SK-N-SH (cell line): Measurements from ENCODE around the gene RUNDC3A. TPM values are rescaled to one million over a fixed set of nuclear protein-coding genes. Genes with fewer than 3 reads are reported as not detected.

Experiments used
- CTCF ChIA-PET: fragments of 300-600, 350-600 bp; formaldehyde crosslinking; extraction: SDS; loops from one replicate; lab custom pipeline; 2021; lab: Yijun Ruan, JAX
- POLR2A ChIA-PET: fragments of 350-600 bp; sonication (Branson Sonifier 250); formaldehyde crosslinking; extraction: SDS; loops from one replicate; lab custom pipeline; 2020; ENCODE audit warnings: antibody characterized with exemption, inconsistent platforms; lab: Yijun Ruan, JAX
- DNase-seq: peaks from one replicate; pipeline ENCODE4 v3.0.0; 2012
- H2AFZ ChIP-seq: fragments of 200-600 bp; sonication (generic); 2 replicates; pipeline ENCODE4 v1.8.1; 2016; ENCODE audit warnings: antibody characterized with exemption, mild to moderate bottlenecking, low read depth
- H3F3A ChIP-seq: fragments of 200-600 bp; sonication (generic); replicated peaks from 2 replicates; pipeline ENCODE3; 2016; ENCODE audit warnings: antibody characterized with exemption, mild to moderate bottlenecking; ENCODE audit not compliant: insufficient read depth
- H3K27ac ChIP-seq, 2 experiments: fragments of 200-500 bp in 1 of 2; fragments of 200-600 bp in 1 of 2; sonication (Bioruptor generic) in 1 of 2; sonication (generic), shearing (Covaris generic) in 1 of 2; 2 replicates each; pipeline versions ENCODE4 v1.5.1 to v1.6.1; 2014 to 2016; ENCODE audit warnings: low read depth in 2 of 2, inconsistent platforms in 1 of 2, low read length in 1 of 2, mild to moderate bottlenecking in 1 of 2, mixed read lengths in 1 of 2
- H3K27me3 ChIP-seq: fragments of 200-600 bp; sonication (generic), shearing (Covaris generic); 2 replicates; pipeline ENCODE4 v1.6.1; 2016; ENCODE audit warnings: mixed run types; ENCODE audit not compliant: insufficient read depth
- H3K36me3 ChIP-seq, 2 experiments: fragments of 200-500 bp in 1 of 2; fragments of 200-600 bp in 1 of 2; sonication (Bioruptor generic) in 1 of 2; sonication (generic) in 1 of 2; replicated peaks in 1 of 2; 2 replicates each; pipeline versions ENCODE3 to v1.5.1; 2014 to 2016; ENCODE audit warnings: low read length in 1 of 2, mild to moderate bottlenecking in 1 of 2; ENCODE audit not compliant: insufficient read depth in 2 of 2, control insufficient read depth in 1 of 2
- H3K4me1 ChIP-seq, 2 experiments: fragments of 200-500 bp in 1 of 2; fragments of 200-600 bp in 1 of 2; sonication (Bioruptor generic) in 1 of 2; sonication (generic), shearing (Covaris generic) in 1 of 2; 2 replicates each; pipeline versions ENCODE4 v1.5.1 to v1.6.1; 2014 to 2016; ENCODE audit warnings: low read depth in 1 of 2, low read length in 1 of 2, mixed run types in 1 of 2; ENCODE audit not compliant: insufficient read depth in 2 of 2, control insufficient read depth in 1 of 2
- H3K4me2 ChIP-seq: fragments of 200-600 bp; sonication (generic), shearing (Covaris generic); 2 replicates; pipeline ENCODE4 v1.6.1; 2017; ENCODE audit warnings: mixed run types
- H3K4me3 ChIP-seq, 2 experiments: fragments of 200-500 bp in 1 of 2; fragments of 200-600 bp in 1 of 2; sonication (Bioruptor generic) in 1 of 2; sonication (generic), shearing (Covaris generic) in 1 of 2; 2 replicates each; pipeline versions ENCODE4 v1.5.1 to v1.8.1; 2014 to 2016; ENCODE audit warnings: low read depth in 2 of 2, inconsistent platforms in 1 of 2, low read length in 1 of 2, mild to moderate bottlenecking in 1 of 2, mixed read lengths in 1 of 2, moderate library complexity in 1 of 2
- H3K79me2 ChIP-seq: fragments of 200-600 bp; sonication (generic); 2 replicates; pipeline ENCODE4 v1.8.1; 2017; ENCODE audit warnings: mild to moderate bottlenecking; ENCODE audit not compliant: insufficient read depth
- H3K9ac ChIP-seq: fragments of 200-600 bp; sonication (generic); 2 replicates; pipeline ENCODE4 v1.6.1; 2017; ENCODE audit warnings: mixed run types
- H3K9me2 ChIP-seq: fragments of 200-600 bp; sonication (generic); 2 replicates; pipeline ENCODE4 v1.6.1; 2017; ENCODE audit warnings: mixed run types
- H3K9me3 ChIP-seq: fragments of 200-600 bp; sonication (generic); 2 replicates; pipeline ENCODE4 v1.6.1; 2017; ENCODE audit warnings: mixed run types, mild to moderate bottlenecking, moderate library complexity
- H4K20me1 ChIP-seq: fragments of 200-600 bp; sonication (generic); 2 replicates; pipeline ENCODE4 v1.6.1; 2017; ENCODE audit warnings: mild to moderate bottlenecking, mixed run types; ENCODE audit not compliant: insufficient read depth
- ELF1 ChIP-seq: IDR thresholded peaks from 2 replicates; pipeline ENCODE4 v1.4.0; 2012
- EP300 ChIP-seq, 2 experiments: IDR thresholded peaks; 2 replicates each; pipeline versions ENCODE4 v1.4.0 to v1.6.1; 2012; ENCODE audit warnings: borderline replicate concordance in 1 of 2, low read depth in 1 of 2, low read length in 1 of 2
- EZH2phosphoT487 ChIP-seq: fragments of 200-600 bp; sonication (generic); IDR thresholded peaks from 2 replicates; pipeline ENCODE4 v1.6.1; 2017; ENCODE audit warnings: low read depth, mixed run types, mild to moderate bottlenecking, antibody characterized with exemption, moderate library complexity, borderline replicate concordance
- FOSL2 ChIP-seq: IDR thresholded peaks from 2 replicates; pipeline ENCODE4 v1.4.0; 2012; ENCODE audit warnings: low read depth, mild to moderate bottlenecking, moderate library complexity, borderline replicate concordance
- FOXM1 ChIP-seq: IDR thresholded peaks from 2 replicates; pipeline ENCODE4 v1.4.0; 2012; ENCODE audit warnings: low read depth, mild to moderate bottlenecking
- GABPA ChIP-seq: IDR thresholded peaks from 2 replicates; pipeline ENCODE4 v1.4.0; 2012; ENCODE audit warnings: low read depth, mild to moderate bottlenecking
- GATA2 ChIP-seq: sonication (generic); formaldehyde crosslinking; IDR thresholded peaks from 2 replicates; pipeline ENCODE4 v1.5.0; 2020; ENCODE audit warnings: mild to moderate bottlenecking, missing genetic modification reagents
- IRF3 ChIP-seq: fragments of 150-350 bp; IDR thresholded peaks from 2 replicates; pipeline ENCODE4 v1.6.1; 2016; ENCODE audit warnings: mild to moderate bottlenecking, low read depth, low read length
- JUND ChIP-seq: IDR thresholded peaks from 2 replicates; pipeline ENCODE4 v1.4.0; 2012
- MEF2A ChIP-seq: IDR thresholded peaks from 2 replicates; pipeline ENCODE4 v1.4.0; 2012; ENCODE audit warnings: low read depth, borderline replicate concordance
- MXI1 ChIP-seq: IDR thresholded peaks from 2 replicates; pipeline ENCODE4 v1.6.1; 2012; ENCODE audit warnings: mild to moderate bottlenecking, low read depth, low read length, improper control_type of control experiment
- NRF1 ChIP-seq: IDR thresholded peaks from 2 replicates; pipeline ENCODE4 v1.6.1; 2012; ENCODE audit warnings: low read depth, mild to moderate bottlenecking, low read length
- POLR2AphosphoS5 ChIP-seq: IDR thresholded peaks from 2 replicates; pipeline ENCODE4 v1.6.1; 2012; ENCODE audit warnings: low read depth, low read length
- REST ChIP-seq: IDR thresholded peaks from 2 replicates; pipeline ENCODE4 v1.6.1; 2012; ENCODE audit warnings: mild to moderate bottlenecking, low read depth, low read length, moderate library complexity
- TCF12 ChIP-seq: IDR thresholded peaks from 2 replicates; pipeline ENCODE4 v1.4.0; 2012
- USF1 ChIP-seq: IDR thresholded peaks from 2 replicates; pipeline ENCODE4 v1.4.0; 2012; ENCODE audit warnings: low read depth, borderline replicate concordance
- USF2 ChIP-seq: fragments of 150-350 bp; IDR thresholded peaks from 2 replicates; pipeline ENCODE4 v1.6.1; 2017; ENCODE audit warnings: antibody characterized with exemption, low read length, low read depth, borderline replicate concordance
- ZBTB33 ChIP-seq: IDR thresholded peaks from 2 replicates; pipeline ENCODE4 v1.4.0; 2012; ENCODE audit warnings: low read depth, borderline replicate concordance
- WGBS: methylation state at CpG from one replicate; pipeline ENCODE4 v1.1.6; 2017; ENCODE audit warnings: low lambda C conversion rate; 5-methylcytosine and 5-hydroxymethylcytosine counted together
- polyA plus RNA-seq, 3 experiments: library from polyadenylated mRNA; depleted of rRNA; stranded (reverse); fragments of >200 nt; gene quantifications; 2 replicates each; pipeline ENCODE4 v1.2.3, GENCODE V29; 2012

RUNDC3A gene
- polyA plus RNA-seq, 1 of the 3 experiments (the other 2 are of a cell fraction), result 8.9 TPM

GRCh38 chr17:44279346-44279665 lies 29.1 kb upstream of the RUNDC3A start:
- Histone ChIP-seq H3K4me2 (no peak overlapping the region), H3F3A (no peaks in the 10 kb centered on the region), H3K4me3 (no peak overlapping the region), H3K36me3 (no peaks in the 10 kb centered on the region), H3K27me3 (peaks cover 4% of the 10 kb centered on the region; the same call in 1 of the 2 replicates), H3K9me3 (no peaks in the 10 kb centered on the region), H3K4me1 (no peaks in the 10 kb centered on the region), H3K9me2 (no peaks in the 10 kb centered on the region), H4K20me1 (no peaks in the 10 kb centered on the region), H2AFZ (no peak overlapping the region), H3K27ac (no peak overlapping the region), H3K79me2 (no peaks in the 10 kb centered on the region), H3K9ac (no peak overlapping the region)
- TF ChIP-seq JUND (no peak), FOXM1 (no peak), GABPA (no peak), EP300 (IDR thresholded peaks at IDR 0.05; ENCODE audit: borderline replicate concordance in 1 of 2, low read depth in 1 of 2, low read length in 1 of 2) (no peak), FOSL2 (no peak), EZH2phosphoT487 (no peak)
- DNase-seq, result no peak
- ChIA-PET POLR2A (no interaction called here), CTCF (no interaction called here)
- WGBS, result 96% methylated on average over 2 of the region's 2 CpGs

GRCh38 chr17:44279666-44280391 lies 28.6 kb upstream of the RUNDC3A start:
- ChIA-PET POLR2A (no interaction called here), CTCF (no interaction called here)
- H3K4me1 ChIP-seq, result no peaks in the 10 kb centered on the region
- no peaks in the 10 kb centered on the region for H3K36me3 ChIP-seq
- H4K20me1 ChIP-seq, result no peaks in the 10 kb centered on the region
- DNase-seq, result no peak
- WGBS, result 69% methylated on average over 14 of the region's 20 CpGs
- H3K79me2 ChIP-seq, result no peaks in the 10 kb centered on the region
- H3K27ac ChIP-seq, result no peak overlapping the region
- TF ChIP-seq ZBTB33 (no peak), GATA2 (CRISPR knock-in tag) (no peak), NRF1 (no peak), TCF12 (no peak), IRF3 (no peak), ELF1 (no peak), EZH2phosphoT487 (no peak), POLR2AphosphoS5 (no peak), GABPA (no peak), MXI1 (no peak), REST (no peak), USF1 (no peak), USF2 (no peak), MEF2A (no peak)
- no peaks in the 10 kb centered on the region for H3F3A ChIP-seq
- H3K9ac ChIP-seq, result no peak overlapping the region
- no peak overlapping the region for H3K4me2 ChIP-seq
- peaks cover 4% of the 10 kb centered on the region; the same call in 1 of the 2 replicates for H3K27me3 ChIP-seq
- H3K9me3 ChIP-seq, result no peaks in the 10 kb centered on the region
- no peaks in the 10 kb centered on the region for H3K9me2 ChIP-seq
- no peak overlapping the region for H2AFZ ChIP-seq
- no peak overlapping the region for H3K4me3 ChIP-seq
